GM18505 (cell line): ENCODE measurements around the gene CIITA.
A peak's percentile ranks its signal among the peaks of the same experiment; 100 is the strongest.

Experiments
- ATAC-seq: cut with Tn5 transposase; IDR thresholded peaks from one replicate; pipeline ENCODE4 v1.9.1; 2021; ENCODE audit not compliant: unreplicated experiment
- POLR2A ChIP-seq: IDR thresholded peaks from 4 replicates; pipeline ENCODE4 v1.6.1; 2011; ENCODE audit warnings: borderline replicate concordance; ENCODE audit not compliant: insufficient read depth, insufficient read length; ENCODE audit errors: extremely low read depth

CIITA gene

DNA sequence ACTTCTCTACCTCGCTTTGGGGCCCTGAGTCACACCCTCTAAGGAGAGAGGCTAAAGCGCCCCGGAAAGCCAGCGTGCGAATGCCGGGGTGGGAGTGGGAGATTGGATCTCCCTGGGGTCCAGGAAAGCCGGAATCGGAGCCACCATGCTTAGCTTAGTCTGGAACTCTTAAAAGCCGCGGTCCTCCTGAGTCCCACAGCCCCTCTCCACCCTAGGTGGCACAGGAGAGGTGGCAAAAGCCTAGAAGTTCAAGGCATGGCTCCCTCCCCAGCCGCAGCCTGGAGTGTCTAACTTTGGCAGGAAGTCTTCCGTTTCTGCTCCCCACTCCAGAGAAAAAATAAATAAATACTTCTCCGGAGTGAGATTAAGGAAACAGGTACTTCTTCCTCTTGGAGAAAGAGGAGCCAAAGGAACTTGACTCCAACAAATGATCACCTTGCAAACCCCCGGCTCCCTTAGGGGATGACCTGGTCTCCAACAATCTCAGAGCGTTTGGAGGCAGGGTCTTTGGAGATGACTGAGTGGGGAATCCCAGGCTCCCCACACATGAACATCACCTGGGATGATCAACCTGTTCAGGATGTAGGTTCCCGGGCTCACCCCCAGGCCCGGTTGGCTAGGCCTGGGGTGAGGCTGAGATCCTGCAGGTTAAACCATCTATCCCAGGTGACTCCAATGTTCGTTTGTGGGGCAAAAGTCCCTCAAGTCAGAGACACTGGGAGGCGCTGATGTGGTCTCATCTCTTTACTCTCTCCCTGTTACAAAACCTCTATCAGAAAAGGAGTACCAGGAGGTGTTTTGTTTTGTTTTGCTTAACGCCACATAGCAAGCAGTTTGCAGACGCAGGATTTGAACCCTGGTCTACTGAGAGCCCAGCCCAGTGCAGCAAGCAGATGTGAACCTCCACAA, 2.9 kb downstream of the CIITA start:
- ATAC-seq, result no peak
- TF ChIP-seq POLR2A, result no peak

DNA sequence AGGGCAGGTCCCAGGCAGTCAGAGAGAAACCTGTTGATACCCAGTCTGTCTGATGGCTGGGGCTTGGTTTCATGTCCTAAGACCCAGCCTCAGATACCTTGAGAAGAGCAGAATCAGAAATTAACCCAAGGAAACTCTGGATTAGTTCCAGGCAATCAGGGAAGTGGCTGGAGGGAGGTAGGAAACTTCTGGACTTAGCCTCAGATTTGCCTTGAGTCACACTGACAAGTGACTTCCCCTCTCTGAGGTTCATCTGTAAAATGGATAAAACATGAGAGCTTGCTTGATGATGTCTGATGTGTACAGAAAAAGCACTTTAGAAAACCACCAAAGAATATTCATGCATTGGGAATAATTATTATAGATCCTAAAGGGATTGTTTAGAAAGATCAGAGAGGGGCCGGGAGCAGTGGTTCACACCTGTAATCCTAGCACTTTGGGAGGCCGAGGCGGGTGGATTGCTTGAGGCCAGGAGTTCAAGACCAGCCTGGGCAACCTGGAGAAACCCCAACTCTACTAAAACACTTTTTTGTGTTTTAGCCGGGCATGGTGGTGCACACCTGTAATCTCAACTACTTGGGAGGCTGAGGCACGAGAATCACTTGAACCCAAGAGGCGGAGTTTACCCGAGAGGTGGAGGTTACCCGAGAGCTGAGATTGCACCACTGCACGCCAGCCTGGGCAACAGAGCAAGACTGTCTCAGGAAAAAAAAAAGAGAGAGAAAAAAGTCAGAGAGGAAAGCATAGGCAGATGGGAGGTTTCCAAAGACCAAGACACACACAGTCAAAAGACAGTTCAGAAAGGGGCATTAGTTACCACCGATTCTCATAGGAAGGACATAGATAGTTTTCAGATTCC, 3.8 kb downstream of the CIITA start:
- no peak for ATAC-seq
- TF ChIP-seq POLR2A, result no peak

DNA sequence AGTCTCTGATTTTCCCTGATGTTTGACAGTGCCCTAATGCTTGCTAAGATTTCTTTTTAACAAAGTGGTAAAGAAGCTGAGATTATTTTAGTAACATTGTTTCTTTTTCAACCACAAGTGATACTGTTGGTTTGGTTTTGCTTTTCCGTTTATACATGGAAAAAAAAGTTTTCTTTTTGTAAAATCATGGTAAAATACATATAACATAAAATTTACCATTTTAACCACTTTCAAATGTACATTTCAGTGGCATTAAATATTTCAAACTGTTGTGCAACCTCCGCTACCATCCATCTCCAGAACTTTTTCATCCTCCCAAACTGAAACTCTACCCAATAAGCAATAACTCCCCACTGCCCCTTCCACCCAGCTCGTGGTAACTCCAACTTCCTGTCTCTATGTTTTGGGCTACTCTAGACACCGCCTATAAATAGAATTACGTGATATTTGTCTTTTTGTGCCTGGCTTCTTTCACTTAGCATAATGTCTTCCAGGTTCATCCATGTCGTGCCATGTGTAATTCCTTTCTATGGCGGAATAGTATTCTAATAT, 4.6 kb downstream of the CIITA start:
- ATAC-seq, result no peak
- TF ChIP-seq POLR2A, result no peak

DNA sequence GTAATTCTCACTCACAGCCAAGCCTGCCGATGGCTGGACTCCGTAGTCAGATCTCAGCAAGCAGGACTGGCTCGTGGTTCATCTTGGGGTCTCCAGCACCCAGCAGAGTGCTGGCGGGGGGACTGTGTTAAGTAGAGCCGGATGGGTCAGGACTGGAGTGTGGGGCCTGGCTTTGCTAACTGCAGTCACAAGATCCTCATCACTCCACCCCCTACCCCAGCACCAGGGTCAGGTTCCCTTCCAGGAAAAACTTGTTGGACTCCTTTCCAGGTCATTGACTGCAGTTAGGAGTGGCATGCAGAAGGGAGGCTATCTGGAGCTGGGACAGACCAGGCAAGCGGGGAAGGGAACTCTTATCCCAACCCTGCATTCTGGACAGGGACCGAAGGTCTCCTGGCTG, 6.0 kb downstream of the CIITA start:
- ATAC-seq, result no peak
- TF ChIP-seq POLR2A, result peak; percentile 7

DNA sequence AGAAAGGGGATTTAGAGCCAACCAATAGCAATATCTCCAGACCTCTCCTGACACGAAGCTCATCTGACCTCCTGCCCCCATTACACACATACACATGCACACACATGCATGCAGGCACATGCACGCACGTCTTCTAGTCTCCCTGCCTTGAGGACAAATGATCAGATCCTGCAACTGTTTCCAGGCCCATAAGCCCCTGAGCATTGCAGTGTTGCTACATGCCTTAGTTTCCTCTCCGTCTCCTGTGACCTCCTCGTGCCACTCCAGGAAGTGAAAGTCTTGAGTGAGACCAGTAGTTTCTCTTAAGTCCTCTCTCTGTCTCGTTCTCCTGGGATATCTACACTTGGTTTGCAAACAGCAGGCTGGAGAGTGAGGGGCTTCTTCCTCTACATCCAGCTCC, 8.2 kb downstream of the CIITA start:
- no peak for TF ChIP-seq POLR2A
- no peak for ATAC-seq

DNA sequence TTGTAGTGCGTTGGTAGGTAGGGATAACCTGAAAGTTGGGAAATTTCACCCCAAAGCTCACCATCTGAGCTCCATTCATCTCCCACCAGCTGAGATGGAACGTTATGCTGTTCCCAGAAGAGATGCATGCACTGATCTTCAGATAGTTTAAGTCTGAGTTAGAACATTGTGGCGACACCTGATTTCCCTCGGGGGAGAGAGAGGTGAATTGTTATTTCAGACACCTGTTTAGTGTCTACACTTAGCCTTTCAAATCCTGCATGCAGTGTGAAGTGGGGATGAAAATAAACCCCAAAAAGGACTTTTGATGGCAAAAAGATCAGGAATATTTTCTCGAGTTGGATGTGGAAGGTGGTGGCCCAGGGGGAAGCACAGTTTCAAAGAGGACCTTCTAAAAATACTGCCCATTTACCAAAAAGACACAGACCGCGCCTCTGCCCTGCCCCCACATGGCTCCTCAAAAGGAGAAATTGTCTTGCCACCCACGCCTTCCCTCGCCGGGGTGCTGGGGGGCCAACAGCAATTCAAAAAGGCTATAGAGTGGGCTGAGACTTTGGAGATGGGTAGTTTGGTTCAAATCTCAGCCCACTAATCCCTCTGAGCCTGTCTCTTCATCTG, 11.4 kb downstream of the CIITA start:
- no peak for ATAC-seq
- no peak for TF ChIP-seq POLR2A

DNA sequence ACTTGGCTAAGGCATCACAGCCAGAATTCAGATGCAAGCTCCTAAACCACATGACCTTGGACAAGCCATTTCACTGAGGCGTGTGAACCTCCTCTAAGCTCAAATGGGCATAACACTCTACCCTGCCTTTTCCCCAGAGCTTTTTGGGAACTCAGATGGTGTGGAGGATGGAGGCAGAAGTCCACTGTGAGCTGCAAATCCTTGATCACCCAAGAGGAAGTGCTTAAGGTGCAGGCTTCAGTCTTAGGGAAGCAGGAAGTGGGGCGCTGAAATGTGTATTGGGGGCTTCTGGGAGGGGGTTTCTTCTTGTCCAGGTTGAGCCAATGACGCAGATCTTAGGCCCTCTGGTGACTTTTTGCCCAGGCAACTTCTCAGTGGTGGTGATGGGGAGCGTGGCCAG, 12.9 kb downstream of the CIITA start:
- no peak for TF ChIP-seq POLR2A
- no peak for ATAC-seq

DNA sequence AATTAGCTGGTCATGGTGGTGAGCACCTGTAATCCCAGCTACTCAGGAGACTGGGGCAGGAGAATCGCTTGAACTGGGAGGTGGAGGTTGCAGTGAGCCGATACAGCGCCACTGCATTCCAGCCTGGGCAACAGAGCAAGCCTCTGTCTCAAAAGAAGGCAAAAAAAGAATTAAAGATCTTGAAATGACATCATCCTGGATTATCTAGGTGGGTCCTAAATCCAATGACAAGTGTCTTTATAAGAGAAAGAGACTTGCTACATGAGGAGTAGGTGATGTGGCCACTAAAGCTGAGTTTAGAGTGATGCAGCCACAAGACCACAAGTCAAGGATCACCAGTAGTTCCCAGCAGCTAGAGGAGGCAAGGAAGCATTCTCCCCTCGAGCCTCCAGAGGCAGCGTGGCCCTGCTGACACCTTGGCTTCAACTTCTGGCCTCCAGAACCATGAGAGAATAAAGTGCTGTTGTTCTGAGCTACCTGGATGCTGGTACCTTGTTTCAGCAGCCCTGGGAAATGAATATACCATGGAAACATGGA, 15.8 kb downstream of the CIITA start:
- no peak for TF ChIP-seq POLR2A
- ATAC-seq, result no peak

DNA sequence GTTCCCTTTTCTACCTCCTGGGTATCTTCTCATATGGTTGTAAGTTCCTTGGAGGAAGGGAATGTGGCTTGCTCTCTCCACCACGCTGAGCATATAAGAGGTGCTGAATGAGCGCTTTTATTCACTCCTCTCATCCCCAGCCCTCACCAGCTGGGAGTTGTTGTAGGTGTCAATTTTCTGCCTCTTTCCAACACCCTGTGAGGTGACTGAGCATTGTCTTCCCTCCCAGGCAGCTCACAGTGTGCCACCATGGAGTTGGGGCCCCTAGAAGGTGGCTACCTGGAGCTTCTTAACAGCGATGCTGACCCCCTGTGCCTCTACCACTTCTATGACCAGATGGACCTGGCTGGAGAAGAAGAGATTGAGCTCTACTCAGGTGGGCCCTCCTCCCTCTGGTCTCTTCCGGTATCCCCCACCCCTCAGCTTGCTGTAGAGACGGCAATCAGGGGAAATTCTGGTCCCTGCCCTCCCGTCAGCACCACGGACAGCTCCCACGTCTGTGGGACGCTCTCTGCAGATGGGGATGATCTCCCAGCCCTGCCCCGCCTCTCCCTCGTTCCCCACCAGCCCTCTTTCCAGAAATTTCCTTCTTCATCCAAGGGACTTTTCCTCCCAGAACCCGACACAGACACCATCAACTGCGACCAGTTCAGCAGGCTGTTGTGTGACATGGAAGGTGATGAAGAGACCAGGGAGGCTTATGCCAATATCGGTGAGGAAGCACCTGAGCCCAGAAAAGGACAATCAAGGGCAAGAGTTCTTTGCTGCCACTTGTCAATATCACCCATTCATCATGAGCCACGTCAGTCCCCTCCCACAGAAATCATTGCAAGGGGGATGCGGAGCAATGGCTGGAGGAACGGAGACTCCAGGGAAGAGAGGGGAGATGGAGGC, 18.3 kb downstream of the CIITA start:
- ATAC-seq, result no peak
- TF ChIP-seq POLR2A, result no peak

DNA sequence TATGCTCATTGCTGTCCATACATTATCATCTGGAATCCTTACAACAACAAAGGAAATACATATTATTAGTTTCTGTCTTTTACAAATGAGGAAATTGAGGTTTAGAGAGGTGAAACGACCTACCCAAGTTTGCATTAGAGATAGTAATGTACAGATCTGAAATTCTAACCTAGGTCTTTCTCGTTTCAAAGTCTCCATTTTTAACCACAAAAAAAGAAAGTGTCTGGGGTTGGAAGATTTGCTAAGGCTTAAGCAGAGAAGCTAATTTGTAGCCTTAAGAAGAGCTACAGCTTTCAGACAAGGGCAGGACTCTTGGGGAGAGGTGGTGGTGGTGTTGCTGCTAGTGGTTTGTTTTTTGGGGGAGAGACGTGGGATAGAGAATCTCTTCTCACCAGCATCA, 19.2 kb downstream of the CIITA start:
- TF ChIP-seq POLR2A, result no peak
- ATAC-seq, result no peak

DNA sequence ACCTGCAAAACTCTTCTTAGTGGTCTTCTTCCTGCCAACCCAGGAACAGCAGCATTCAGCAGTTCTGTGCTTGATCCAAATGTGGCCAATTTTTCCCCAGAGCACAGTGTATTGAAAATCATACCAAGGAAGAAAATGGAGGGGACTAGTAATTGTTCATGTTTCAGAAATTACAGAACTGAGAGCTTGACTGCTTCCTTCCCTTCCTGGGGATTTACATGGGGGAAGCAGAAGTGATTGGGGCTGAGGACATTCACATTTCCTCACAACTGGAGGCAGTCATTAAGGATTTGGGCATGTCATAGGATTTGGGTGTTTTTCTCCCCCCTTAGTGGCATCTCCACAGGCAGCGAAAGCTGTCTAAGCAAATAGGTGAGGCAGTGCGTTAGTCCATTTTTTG, 19.7 kb downstream of the CIITA start:
- ATAC-seq, result no peak
- peak; percentile 34 for TF ChIP-seq POLR2A

DNA sequence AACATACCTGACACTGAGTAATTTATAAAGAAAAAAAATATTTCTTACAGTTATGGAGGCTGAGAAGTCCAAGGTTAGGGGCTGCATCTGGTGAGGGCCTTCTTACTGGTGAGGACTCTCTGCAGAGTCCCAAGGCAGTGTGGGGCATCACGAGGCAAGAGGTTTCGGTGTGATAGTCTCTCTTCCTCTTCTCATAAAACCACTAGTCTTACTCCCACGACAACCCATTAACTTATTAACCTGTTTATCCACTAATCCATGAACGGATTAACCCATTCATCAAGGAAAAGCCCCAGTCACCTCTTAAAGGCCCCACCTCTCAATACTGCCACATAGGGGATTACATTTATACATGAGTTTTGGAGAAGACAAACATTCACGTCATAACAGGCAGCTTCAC, 20.1 kb downstream of the CIITA start:
- no peak for ATAC-seq

More for the DNA sequence above, 20.1 kb downstream of the CIITA start:
- TF ChIP-seq POLR2A, result no peak
